Urothelium cell line (cell line): ENCODE data around the gene DEFB113.
"Not testable (repeated sequence)": the region's sequence is repeated elsewhere in the genome, so short reads cannot be mapped to it uniquely, and the experiment has no call there.

Experiments used
- DNase-seq: peaks from one replicate; pipeline ENCODE4 v3.0.0; 2011; ENCODE audit warnings: low spot score, mixed read lengths
- FAIRE-seq: peaks from 2 replicates; lab custom pipeline; 2011; peaks lifted over from hg19 to GRCh38; lab: Jason Lieb, UNC

The DEFB113 gene, protein sequence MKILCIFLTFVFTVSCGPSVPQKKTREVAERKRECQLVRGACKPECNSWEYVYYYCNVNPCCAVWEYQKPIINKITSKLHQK

DNA sequence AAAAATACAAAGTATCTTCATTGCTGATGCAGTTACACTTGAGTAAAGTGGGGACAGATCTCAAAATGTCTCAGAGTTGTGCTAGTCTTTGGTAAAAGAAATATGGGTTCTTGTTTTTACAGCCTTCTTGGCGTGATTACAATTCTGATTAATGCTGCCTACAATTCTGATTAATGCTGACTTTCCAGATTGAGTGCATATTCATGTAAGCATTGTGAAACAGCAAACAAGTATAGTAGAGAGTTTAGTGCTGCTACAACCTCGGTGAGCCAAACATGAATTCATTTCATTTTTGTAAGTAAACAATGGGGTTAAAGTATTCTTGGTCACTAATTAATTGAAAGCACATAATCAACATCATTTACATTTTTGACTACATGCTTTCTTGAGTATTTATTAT, at the start of gene DEFB113:
Gene DEFB113, minus strand, starts transcription at position 21 of the 400 bp plus-strand sequence. Its CDS starts 0 bp downstream, at position 21.
- no peak for DNase-seq
- peak; percentile 13 for FAIRE-seq

DNA sequence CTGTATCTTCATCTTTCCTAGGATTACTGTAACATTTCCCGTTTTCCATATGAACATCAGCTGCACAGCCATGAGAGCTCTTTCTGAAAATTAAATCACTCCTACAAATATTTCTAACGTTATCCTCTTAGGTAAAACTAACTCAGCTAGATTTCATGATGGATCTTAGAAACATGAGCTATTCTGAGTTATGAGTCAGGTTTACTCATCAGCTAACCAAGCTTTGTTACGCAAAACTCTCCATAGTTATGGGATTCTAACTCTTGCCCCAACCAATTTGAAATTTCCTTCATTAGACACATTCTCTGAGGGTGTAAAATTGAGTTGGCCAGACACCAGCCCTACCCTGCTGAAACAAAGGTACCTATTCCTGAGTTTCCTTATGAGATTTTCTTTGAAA, 38.4 kb upstream of the DEFB113 start:
- FAIRE-seq, result no peak

DNA sequence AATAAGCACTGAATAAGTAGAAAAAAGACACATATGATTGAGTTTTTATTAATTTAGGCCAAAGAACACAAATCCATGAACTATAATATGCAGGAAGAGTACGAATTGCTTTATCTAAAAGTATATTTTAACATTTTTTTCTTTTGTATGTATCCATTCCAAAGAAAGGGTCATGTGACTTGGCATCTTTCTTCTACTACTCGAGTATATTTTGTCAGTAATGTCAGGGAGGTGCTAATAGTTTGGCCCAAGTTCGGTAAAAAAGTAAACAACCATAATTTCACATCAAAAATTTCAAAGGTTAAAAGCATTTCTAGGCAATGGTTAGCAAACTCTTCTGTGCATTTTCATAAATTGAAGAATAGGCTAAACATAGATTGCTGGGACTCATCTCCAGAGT, 33.7 kb upstream of the DEFB113 start:
- FAIRE-seq, result no peak
- no peak for DNase-seq

More for the DNA sequence above, 38.4 kb upstream of the DEFB113 start:
- DNase-seq, result peak; percentile 25

DNA sequence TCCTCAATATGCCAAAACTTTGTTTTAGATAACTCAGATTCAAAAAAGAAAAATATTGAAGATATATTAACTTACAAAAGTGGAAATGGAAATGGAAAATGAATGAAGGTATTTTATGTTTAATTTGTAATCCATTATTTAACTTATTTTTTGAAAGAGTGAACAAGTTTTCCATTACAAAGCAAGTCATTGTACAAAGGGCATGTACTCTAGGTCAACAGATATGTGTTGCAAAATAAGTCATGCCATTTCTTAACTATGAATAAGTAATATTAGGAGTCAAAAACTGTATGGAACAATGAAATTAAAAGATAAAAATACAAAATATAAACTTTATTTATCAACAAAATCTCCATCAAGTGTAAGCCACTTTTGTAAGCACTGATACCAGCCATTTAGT, 25.9 kb upstream of the DEFB113 start:
- no peak for FAIRE-seq
- DNase-seq, result no peak

DNA sequence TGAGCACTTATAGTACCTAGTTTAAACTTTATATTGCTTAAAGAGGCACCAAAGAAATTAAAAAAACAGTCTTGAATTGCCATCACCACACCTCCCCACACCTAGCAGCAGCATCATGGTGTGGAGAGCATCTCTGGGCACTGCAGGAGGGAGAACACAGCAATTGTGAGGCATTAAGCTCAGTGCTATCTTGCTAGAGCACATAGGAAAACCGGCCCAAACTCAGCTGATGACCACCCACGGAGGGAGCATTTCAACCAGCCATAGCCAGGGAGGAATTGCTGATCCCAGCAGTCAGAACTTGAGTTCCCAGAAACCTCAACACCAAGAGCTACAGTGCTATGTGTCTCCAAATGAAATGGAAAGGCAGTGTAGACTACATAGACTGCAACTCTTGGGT, 19.5 kb upstream of the DEFB113 start:
- FAIRE-seq, result no peak

DNA sequence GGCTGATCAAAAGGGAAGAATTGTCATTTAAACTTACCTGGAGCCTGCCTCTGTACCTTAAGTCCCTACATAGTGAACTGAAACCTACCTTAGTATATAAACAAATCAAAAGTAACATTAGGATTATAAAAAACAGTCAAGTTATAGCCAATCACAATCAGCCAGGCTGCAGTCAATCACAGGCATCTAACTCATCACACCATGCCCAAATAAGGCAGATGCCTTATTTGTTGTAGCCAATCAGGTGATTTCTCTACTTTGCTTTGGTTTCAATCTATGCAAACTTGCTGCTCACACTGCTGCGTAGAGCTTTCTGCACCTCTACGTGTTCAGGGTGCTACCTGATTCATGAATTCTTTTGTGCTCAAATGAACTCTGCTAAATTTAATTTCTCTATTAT, 18.3 kb upstream of the DEFB113 start:
- DNase-seq, result no peak
- peak; percentile 55 for FAIRE-seq

More for the DNA sequence above, 19.5 kb upstream of the DEFB113 start:
- no peak for DNase-seq

DNA sequence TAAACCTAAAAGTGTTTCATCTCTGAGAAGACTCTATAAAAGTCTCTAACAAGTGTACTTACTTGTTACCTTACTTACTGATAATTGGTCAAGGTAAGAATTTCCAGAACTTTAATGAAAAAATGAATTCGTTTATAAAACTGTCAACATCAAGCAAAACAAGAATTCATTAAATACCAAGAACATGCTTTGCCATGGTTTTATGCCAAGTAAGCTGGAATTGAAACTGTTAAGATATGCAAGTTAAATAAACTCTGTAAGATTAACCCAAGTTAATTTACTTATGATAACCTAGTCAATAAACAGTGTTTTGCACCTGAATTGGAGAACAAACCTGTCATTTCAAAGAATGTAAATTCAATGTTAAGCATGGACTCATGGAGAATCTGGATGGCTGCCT, 17.1 kb upstream of the DEFB113 start:
- FAIRE-seq, result no peak
- no peak for DNase-seq

DNA sequence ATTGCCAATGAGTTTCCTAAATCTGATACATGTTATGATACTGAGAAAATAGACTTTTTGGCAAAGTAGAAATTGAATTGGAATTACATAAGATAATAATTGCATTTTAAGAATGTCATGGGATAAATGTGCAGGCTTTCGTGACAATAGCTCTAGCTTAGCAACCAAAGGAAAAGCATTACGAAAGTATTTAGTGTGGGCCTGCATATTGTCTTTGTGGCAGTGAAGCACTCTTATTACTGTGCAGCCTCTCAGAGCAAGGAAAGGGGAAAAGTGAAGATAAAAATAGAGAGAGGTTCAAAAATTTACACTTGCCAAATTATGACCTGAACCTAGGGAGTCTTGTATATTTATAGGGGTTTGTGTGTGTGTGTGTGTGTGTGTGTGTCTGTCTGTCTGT, 12.6 kb upstream of the DEFB113 start:
- FAIRE-seq (no peak), DNase-seq (no peak)

DNA sequence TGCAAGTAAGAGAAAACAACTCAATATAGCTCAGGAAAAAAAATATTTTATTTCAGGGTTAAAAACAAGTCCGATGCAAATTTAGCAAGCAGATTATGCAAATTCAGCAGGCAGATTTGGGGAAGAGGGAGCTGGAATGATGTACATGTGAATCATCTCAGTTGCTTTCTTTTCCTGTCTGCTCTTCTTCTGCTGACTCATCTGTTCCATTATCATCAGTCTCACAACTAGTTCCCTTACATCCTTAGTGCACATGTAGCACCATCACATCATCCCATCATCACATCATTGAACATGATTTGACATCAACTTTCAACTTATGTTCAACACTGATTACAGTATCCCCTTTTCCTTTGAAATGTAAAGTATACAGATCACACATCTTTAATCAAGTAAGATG, 11.5 kb upstream of the DEFB113 start:
- DNase-seq, result peak; percentile 21
- no peak for FAIRE-seq

DNA sequence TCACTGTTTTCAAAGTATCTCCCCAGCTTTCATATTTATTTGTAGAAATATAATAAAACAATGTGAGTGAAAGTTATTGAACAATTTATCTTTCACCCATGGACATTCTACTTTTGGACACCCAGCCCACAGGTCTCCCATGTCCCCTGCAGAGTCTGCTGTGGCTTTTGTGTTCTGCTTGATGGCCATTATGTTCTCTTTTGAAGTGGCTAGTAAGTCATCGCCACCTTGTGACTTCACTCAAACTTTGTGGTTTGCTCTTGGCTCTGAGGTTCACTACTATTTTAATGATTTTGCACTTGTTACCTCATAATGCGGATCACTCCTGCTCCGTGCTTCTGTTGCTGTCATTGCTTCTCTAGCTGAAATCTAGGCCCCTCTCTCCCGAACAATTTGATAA, 10.2 kb upstream of the DEFB113 start:
- DNase-seq (no peak), FAIRE-seq (no peak)

DNA sequence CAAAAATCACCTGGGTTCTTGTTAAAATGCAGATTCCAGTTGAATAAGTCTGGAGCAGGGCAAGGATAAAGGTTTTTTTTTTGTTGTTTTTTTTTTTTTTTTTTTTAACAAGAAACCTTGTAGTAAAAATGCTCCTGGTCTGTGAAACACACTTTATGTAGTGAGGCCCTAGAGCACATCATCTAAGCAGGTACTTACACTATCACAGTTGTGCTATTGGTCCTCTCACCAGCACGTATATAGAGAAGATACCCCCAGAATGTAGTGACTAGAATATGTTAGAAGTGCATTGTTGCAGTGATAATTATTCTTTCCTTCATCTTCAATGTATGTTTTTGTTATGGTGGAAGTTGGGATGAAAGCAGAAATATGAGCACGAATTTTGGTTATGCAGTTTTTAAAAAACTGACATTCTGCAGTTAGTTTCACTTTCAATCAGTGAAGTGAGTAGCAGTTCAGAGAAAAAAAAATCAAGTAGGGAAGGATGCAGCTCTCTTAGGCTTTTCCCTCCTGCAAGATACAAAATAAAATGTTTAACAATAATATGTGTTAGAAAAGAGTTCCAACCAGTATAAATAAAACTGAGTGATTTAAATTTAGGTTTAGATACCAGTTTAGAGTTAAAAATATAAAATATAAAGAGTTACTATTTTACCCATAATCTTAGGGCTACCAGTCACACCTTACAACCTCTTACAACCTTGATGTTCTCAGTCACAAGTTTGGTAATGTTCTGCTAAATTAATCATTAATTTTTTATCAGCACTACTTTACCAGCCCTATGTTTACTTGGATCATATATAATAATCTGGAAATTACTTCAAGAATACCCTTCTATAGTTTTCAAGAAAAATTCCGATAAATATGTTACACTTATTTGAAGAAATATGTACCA, 9.2 kb upstream of the DEFB113 start:
- FAIRE-seq (no peak), DNase-seq (no peak)

DNA sequence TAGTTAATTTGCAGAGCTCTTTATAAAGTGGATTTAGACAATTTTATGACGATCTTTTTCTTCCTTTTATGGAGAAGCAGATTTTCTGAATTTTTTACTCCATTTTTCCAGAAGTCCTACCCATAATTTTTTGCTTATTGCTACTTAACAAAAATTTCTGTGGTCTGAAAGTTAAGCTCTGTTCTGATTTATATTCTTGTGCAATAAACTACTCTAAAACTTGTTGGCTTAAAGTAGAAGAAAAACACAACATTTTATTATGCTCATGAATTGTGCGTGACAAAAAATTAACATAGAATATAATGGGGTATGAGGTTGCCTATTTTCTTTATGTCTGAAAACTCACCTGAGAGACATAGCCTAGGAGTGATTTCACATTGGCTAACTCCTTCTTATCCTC, 2.6 kb downstream of the DEFB113 start:
- FAIRE-seq, result no peak
- DNase-seq, result no peak

DNA sequence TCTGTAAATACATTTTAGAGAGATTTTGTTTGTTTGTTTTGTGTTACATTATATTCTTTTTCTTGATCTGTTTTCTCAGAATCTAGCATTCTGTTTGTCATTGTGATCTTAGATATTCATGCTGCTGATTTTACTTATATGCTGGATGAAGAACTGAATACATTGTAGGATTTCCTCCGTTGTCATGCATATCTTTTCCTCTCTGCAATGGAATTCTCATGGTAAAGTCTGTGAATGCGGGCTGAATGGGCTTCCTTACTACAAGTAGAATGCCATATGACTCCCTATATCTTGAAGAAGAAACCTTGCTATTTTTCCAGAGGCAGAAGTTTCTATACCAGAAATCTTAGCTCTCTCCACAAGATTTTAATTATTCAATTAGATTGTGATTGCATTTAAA, 3.1 kb downstream of the DEFB113 start:
- DNase-seq (no peak), FAIRE-seq (no peak)

DNA sequence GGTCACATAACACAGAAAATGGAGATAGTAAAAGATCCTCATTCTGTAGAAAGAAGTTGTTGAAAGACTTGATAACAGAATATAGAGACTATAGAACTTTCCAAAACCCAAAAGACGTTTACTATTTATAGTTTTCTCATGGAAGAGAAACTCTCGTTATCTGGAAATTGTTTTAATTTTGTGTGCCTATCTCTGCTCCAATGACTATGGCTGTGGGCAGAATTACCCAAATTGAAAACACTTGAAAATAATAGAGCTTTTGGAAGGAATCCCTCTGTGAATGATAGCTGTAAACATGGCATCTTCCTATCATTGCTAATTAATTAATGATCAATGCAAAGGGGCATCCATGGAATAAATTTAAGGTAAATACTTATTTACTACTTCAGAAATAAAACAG, 5.4 kb downstream of the DEFB113 start, which contains the start of gene DEFB114:
Gene DEFB114, minus strand, starts transcription at position 101 of the 400 bp plus-strand sequence. Its CDS starts 59 bp downstream, at position 42.
- DNase-seq, result no peak
- no peak for FAIRE-seq

DNA sequence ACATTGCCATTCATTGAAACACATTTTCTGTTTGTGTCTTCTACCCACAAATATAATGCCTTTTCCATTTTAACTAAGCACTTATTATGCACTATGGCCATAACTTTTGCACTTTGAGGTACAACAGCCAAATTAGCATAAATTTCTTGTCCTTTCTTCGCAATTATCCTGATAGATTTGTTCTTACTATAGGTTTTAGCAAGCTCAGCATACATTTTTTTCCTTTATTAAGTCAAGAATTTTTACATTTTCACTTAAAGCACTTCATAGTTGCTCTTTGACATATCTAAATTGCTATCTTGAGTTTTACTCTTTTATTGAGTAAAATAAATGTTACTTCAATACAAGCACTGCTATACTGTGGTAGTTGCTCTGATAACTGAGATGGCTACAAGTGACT, 11.2 kb downstream of the DEFB113 start:
- FAIRE-seq (no peak), DNase-seq (no peak)

DNA sequence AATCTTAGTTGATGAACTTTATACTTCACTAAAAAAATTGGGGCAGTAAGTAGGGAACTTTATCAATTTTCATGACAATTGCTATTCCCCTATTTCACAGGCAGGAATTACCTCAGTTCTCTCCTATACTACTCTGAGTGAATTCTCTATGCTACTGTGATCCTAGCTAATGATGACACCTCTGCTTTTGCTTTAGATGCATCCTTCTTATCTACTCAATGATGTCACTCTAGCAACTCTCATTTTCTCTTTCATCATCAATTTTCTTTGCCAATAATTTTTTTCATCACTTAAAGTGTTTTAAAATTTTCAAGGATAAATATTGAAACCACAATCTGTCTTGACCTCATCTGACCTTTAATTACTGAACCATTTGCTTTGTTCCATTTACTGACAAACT, 13.6 kb downstream of the DEFB113 start:
- FAIRE-seq (no peak), DNase-seq (no peak)

DNA sequence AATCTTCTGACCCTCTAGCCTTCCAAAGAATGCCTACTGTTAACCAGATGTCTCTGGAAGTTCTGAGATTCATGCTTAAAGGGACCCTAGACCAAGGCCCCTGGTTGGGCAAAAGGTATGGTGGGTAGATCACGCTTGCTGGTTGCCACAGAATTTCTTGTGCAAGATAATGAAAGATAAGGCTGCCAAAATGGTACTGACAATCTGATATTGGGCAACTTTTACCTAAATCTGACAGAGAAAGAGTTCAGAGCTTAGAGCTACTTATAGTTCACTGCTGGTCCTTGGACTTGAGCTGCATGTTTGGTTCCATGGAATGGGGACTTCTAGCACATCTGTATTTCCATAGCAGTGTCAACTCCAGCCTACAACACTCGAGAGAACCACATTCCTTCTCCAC, 17.5 kb downstream of the DEFB113 start:
- DNase-seq (no peak), FAIRE-seq (no peak)

DNA sequence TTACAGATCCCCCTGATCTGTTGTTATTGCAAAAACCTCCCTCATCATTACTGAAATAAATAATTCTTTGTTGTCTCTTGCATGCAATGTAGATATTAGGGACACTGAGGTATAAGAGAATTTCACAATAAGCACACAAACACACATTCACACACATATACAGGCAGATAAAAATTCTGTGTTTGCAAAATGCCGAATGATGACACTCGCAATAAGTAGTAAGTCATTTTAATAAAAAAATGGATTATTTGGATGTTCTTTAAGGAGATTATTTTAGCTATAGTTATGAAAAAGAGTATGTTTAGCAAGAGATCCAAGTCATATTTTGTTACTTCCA, 19.0 kb downstream of the DEFB113 start:
- DNase-seq (no peak), FAIRE-seq (no peak)

DNA sequence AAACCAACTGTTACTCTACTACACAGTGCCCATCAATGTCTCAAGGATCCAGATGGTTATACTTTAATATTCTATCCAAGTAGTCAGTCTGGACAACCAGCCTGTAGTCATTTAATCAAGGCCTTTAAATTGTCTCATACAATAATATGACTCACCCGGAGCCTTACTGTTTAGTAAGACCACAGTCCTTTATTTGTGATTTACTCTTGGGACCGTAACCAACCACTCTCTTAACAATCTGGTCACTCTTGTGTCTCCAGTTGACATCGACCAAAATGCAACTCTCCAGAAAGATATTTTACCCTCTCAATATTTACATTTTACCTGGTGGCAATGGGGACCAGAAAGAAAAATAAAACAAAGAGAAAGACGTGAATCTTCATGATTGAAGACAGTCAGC, 20.4 kb downstream of the DEFB113 start:
- no peak for FAIRE-seq
- no peak for DNase-seq

DNA sequence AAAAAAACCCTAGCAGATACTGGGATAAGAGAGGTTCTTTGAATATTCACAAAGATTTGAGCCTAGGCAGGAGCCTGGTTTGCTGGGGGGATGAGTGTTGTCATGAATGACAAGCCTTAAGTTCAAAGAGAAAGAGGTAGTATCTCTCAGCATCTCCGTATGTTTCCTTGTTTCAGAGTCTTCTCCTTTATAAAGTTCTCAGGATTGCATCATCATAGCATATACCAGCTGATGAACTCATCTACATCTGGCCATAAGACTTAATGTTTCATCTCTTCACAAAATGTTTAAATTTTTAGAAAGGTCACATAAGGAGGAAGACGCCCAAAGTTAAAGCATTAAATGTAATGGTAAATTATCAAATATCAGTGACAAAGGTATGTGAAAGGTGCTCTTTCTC, 22.6 kb downstream of the DEFB113 start:
- FAIRE-seq, result no peak

DNA sequence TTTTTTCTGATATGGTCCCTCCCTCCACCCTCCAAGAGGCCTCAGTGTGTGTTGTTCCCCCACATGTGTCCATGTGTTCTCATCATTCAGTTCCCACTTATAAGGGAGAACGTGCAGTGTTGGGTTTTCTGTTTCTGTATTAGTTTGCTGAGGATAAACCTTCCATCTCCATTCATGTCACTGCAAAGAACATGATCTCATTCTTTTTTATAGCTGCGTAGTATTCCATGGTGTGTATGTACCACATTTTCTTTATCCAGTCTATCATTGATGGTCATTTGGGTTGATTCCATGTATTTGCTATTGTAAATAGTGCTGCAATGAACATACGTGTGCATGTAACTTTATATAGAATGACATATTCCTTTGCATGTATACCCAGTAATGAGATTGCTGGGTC, 25.4 kb downstream of the DEFB113 start:
- peak; percentile 42 for FAIRE-seq

More for the DNA sequence above, 22.6 kb downstream of the DEFB113 start:
- no peak for DNase-seq

DNA sequence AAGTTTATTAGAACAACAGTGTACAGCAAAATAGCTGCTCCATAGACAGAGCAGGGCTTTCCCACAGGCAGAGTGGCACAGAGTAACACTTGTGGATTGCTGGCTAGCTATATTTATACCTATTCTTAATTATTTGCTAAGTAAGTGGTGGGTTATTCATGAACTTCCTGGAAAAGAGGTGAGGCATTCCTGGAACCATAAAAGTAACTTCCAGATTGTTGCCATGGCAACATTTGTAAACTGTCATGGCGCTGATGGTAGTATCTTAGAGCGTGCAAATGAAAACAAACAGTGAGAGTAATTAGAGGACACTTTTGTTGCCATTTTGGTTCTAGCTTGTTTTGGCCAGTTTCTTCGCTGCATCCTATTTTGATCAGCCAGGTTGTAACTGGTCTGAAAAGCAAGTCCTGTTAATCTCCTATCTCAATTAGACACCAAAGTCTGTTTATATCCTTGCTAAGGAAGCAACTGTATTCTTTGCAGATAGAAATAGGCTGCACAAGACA, 29.4 kb downstream of the DEFB113 start:
- no peak for FAIRE-seq
- DNase-seq, result no peak

More for the DNA sequence above, 25.4 kb downstream of the DEFB113 start:
- DNase-seq, result not testable (repeated sequence)
